ENCODE measurements around the gene MFN1. TPM values are rescaled to one million over a fixed set of nuclear protein-coding genes. Genes with fewer than 3 reads are reported as not detected.

Gene MFN1
- total and polyA plus RNA-seq, 2 of the 13 experiments (the other 11 are each of a cell fraction or from before 2014, with no cell fraction given): 25.2 to 37.5 TPM

DNA sequence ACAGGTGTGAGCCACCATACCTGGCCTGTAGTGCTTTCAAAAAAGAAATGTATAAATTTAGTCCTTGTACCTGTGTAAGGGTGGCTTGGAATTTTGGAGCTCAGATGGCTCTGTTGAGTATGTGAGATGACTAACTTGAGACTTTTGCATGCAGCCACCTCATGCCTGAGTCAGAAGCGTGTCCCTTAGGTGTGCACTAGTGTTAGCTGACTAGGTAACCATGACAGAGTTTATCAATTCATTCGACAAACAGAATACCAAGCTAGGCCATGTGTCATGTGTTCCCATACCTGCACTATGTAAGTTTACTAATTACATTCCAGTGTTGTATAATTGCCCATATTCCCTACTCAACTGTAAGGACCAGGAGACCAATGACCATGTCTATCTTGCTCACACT lies 28.6 kb upstream of the MFN1 start:
- no peak overlapping the region for H3K4me3 ChIP-seq (replicated peaks in 1 of 3; ENCODE audit: insufficient read depth in 1 of 3, low read depth in 2 of 3, low read length in 3 of 3)
- H3K4me1 ChIP-seq (ENCODE audit: insufficient read depth, low read length): peaks cover 42% of the 10 kb centered on the region
- in situ Hi-C loops (cut with HindIII; ENCODE audit: extremely low pct_ligation_motif_present, low pct_unique_long_range_greater_than_20kb) (loop anchor here (25.0 kb wide), 1 partner anchor 882 kb away; no protein-coding TSS in a partner anchor), intact Hi-C loops (cut with micrococcal nuclease; ENCODE audit: unreplicated experiment) (loop anchor here (5.0 to 10.0 kb wide), 2 partner anchors 67 to 94 kb away; partner anchors contain the start of gene KCNMB3)
- no peak overlapping the region for H3K9ac ChIP-seq (ENCODE audit: insufficient read depth, low read depth, low read length)
- peaks cover 8% of the 10 kb centered on the region for H3K79me2 ChIP-seq (ENCODE audit: insufficient read depth, low read length)
- no peaks in the 10 kb centered on the region for H3K36me3 ChIP-seq (replicated peaks in 1 of 2; ENCODE audit: control insufficient read depth in 1 of 2, insufficient read depth in 2 of 2, low read length in 2 of 2)
- WGBS (ENCODE audit: low lambda C conversion rate): 36% methylated on average over 2 of the region's 2 CpGs
- no peaks in the 10 kb centered on the region for H3K9me3 ChIP-seq (ENCODE audit: low read length)
- no peak overlapping the region for H3K27ac ChIP-seq (ENCODE audit: extremely low read length, insufficient read depth, low read length)
- H2AFZ ChIP-seq (ENCODE audit: low read length): no peak overlapping the region
- BruUV-seq (replicated peaks): no TSS peak
- H3K4me2 ChIP-seq (ENCODE audit: low read depth, low read length): no peak overlapping the region
- TF ChIP-seq EZH2 (conservative IDR thresholded peaks at IDR 0.05; ENCODE audit: low read depth, low read length) (no peak), GTF3A (CRISPR knock-in tag; conservative IDR thresholded peaks at IDR 0.05) (no peak), SP5 (CRISPR knock-in tag; IDR thresholded peaks at IDR 0.05; ENCODE audit: borderline replicate concordance, low read depth) (no peak), PBX3 (CRISPR knock-in tag; IDR thresholded peaks at IDR 0.05; ENCODE audit: borderline replicate concordance) (no peak), ZNF18 (CRISPR knock-in tag; IDR thresholded peaks at IDR 0.05; ENCODE audit: insufficient replicate concordance) (no peak), ZKSCAN8 (CRISPR knock-in tag; IDR thresholded peaks at IDR 0.05; ENCODE audit: borderline replicate concordance) (no peak), BCL3 (CRISPR knock-in tag; IDR thresholded peaks at IDR 0.05) (no peak)
- TF ChIP-seq, protein P1, sequence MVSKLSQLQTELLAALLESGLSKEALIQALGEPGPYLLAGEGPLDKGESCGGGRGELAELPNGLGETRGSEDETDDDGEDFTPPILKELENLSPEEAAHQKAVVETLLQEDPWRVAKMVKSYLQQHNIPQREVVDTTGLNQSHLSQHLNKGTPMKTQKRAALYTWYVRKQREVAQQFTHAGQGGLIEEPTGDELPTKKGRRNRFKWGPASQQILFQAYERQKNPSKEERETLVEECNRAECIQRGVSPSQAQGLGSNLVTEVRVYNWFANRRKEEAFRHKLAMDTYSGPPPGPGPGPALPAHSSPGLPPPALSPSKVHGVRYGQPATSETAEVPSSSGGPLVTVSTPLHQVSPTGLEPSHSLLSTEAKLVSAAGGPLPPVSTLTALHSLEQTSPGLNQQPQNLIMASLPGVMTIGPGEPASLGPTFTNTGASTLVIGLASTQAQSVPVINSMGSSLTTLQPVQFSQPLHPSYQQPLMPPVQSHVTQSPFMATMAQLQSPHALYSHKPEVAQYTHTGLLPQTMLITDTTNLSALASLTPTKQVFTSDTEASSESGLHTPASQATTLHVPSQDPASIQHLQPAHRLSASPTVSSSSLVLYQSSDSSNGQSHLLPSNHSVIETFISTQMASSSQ (IDR thresholded peaks at IDR 0.05; ENCODE audit: low read depth): no peak
- TF ChIP-seq, protein P1 (CRISPR knock-in tag; IDR thresholded peaks at IDR 0.05; ENCODE audit: borderline replicate concordance): no peak
- TF ChIP-seq, protein P2, sequence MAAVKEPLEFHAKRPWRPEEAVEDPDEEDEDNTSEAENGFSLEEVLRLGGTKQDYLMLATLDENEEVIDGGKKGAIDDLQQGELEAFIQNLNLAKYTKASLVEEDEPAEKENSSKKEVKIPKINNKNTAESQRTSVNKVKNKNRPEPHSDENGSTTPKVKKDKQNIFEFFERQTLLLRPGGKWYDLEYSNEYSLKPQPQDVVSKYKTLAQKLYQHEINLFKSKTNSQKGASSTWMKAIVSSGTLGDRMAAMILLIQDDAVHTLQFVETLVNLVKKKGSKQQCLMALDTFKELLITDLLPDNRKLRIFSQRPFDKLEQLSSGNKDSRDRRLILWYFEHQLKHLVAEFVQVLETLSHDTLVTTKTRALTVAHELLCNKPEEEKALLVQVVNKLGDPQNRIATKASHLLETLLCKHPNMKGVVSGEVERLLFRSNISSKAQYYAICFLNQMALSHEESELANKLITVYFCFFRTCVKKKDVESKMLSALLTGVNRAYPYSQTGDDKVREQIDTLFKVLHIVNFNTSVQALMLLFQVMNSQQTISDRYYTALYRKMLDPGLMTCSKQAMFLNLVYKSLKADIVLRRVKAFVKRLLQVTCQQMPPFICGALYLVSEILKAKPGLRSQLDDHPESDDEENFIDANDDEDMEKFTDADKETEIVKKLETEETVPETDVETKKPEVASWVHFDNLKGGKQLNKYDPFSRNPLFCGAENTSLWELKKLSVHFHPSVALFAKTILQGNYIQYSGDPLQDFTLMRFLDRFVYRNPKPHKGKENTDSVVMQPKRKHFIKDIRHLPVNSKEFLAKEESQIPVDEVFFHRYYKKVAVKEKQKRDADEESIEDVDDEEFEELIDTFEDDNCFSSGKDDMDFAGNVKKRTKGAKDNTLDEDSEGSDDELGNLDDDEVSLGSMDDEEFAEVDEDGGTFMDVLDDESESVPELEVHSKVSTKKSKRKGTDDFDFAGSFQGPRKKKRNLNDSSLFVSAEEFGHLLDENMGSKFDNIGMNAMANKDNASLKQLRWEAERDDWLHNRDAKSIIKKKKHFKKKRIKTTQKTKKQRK (IDR thresholded peaks at IDR 0.05; ENCODE audit: low read length): no peak
- CTCF ChIA-PET (ENCODE audit: low intra/inter-chr PET ratio, low total read pairs): interaction anchor here (0.9 kb wide), 1 partner anchor 303 kb away, joined by 3 read pairs; no protein-coding TSS in a partner anchor
- no peak for DNase-seq (ENCODE audit: low spot score)
- no peaks in the 10 kb centered on the region for H3K27me3 ChIP-seq (ENCODE audit: control insufficient read depth in 1 of 2, insufficient read depth in 2 of 2, low read length in 2 of 2)
- POLR2A ChIA-PET: no interaction called here
- H4K20me1 ChIP-seq (ENCODE audit: insufficient read depth, low read length): no peaks in the 10 kb centered on the region
- no peak for ATAC-seq
- no peak for FAIRE-seq
